Right lobe of liver (tissue), 6 donors: Measurements from ENCODE around the gene PPP6C. TPM values are rescaled to one million over a fixed set of nuclear protein-coding genes. Genes with fewer than 3 reads are reported as not detected.

Source experiments
- ATAC-seq, 4 donors: fragments of 200-7000 bp; cut with Tn5 transposase; one replicate each; pipeline ENCODE4 v1.9.1; 2020; ENCODE audit warnings: mild to moderate bottlenecking in 4 of 4, moderate library complexity in 4 of 4
- DNase-seq, 3 donors: peaks; one replicate each; pipeline ENCODE4 v3.0.0-alpha.2; 2020
- H3K27ac ChIP-seq, 3 donors: fragments of 200-600 bp; one replicate each; pipeline ENCODE4 v1.8.0; 2022
- H3K27me3 ChIP-seq, 2 donors: fragments of 200-600 bp; one replicate each; pipeline ENCODE4 v1.8.0; 2022
- H3K36me3 ChIP-seq, 4 donors: fragments of 200-600 bp; sonication (generic) in 1 of 4; one replicate each; pipeline versions ENCODE4 v1.5.1 to v1.8.0; 2017 to 2022; ENCODE audit warnings: control low read depth in 1 of 4
- H3K4me1 ChIP-seq, 4 donors: fragments of 200-600 bp; sonication (generic) in 1 of 4; one replicate each; pipeline versions ENCODE4 v1.5.1 to v1.8.0; 2017 to 2022; ENCODE audit warnings: control low read depth in 1 of 4
- H3K4me3 ChIP-seq, 3 donors: fragments of 200-600 bp; one replicate each; pipeline ENCODE4 v1.8.0; 2022
- H3K9me3 ChIP-seq, 4 donors: fragments of 200-600 bp; sonication (generic) in 1 of 4; one replicate each; pipeline versions ENCODE4 v1.5.1 to v1.8.0; 2017 to 2022; ENCODE audit warnings: control low read depth in 1 of 4
- POLR2A ChIP-seq: fragments of 450-650 bp; IDR thresholded peaks from one replicate; pipeline ENCODE4 v1.6.1; 2017; ENCODE audit warnings: antibody characterized with exemption, mild to moderate bottlenecking
- WGBS: methylation state at CpG from one replicate; pipeline ENCODE4 v1.1.6; 2018; ENCODE audit warnings: low coverage, low lambda C conversion rate; ENCODE audit not compliant: insufficient coverage; ENCODE audit errors: missing lambda C conversion rate; 5-methylcytosine and 5-hydroxymethylcytosine counted together
- intact Hi-C, 2 donors: fragments of 100-400 bp; cut with DNase I; formaldehyde crosslinking; loops; one replicate each; pipeline versions ENCODE4 v1.11.2 to v1.14.1; 2022
- total RNA-seq, 6 experiments: library from RNA; depleted of rRNA in 2 of 6; stranded (reverse); fragments of >200 nt in 2 of 6; fragmentation: NEBNext Ultra II Directional in 3 of 6; extraction: Animal tissue kit (Norgen Biotek cat#: 25700) in 3 of 6; gene quantifications; one replicate each; pipeline versions ENCODE4 v1.1.0 to v1.2.4, GENCODE V29; 2016 to 2023
- TF ChIP-seq, protein P1 (sequence below), 4 donors: fragments of 200-600 bp in 3 of 4; fragments of 450-650 bp in 1 of 4; IDR thresholded peaks; one replicate each; pipeline versions ENCODE4 v1.5.1 to v1.8.0; 2016 to 2022; ENCODE audit warnings: antibody characterized with exemption in 4 of 4, mild to moderate bottlenecking in 2 of 4
- donor health status: DM: no; HTN: yes; CAD: no.
- donor health status: DM: no; HTN: no; CAD: no.
- donor health status: DM: no; HTN: no; CAD: no.
- donor health status: DM: no; HTN: yes; CAD: no.
- donor health status: DM: no; HTN: yes; CAD: no.

The PPP6C gene
- total RNA-seq, 6 experiments from 2014 or later, result 11.8 to 18.6 (median 15.3) TPM

DNA sequence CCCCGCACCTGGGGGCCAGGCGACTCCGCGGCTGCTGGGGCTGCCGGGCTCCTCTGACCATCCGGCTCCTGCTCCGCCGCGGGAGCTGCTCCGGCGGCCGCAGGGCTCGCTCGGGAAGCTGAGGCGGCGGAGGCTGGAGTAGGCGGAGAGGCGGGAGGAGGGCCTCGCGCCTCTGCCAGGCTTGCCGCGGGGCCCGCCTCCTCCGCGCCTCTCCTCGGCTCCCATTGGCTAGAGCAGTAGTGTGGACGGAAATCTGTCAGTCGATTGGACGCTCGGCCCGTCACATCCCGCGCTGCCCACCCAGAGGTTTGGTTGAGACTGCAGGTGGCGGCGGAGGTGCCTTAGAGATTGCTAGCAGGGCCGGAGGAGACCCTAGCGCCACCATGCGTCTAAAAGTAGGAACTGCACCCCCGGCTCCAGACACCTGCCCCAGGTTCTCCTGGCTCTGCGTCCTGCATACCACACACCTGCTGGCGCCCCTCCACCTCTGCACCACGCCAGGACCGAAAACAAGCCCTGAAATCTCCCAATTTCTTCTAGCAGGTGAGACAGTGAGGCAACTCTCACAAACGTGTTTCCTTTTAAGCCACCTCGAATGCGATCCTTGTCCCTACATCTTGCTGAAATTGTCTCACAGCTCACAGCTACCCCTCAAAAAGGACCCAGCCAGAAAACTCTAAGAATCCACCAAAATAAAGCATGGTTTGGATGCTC lies 46.1 kb downstream of the PPP6C start, which contains the start of gene SCAI:
Gene SCAI (minus strand): TSS at position 152 of the 714 bp plus-strand sequence. CDS start 91 bp downstream, at position 61.
- H3K36me3 ChIP-seq, result no peaks in the 10 kb centered on the region
- TF ChIP-seq, protein P1, sequence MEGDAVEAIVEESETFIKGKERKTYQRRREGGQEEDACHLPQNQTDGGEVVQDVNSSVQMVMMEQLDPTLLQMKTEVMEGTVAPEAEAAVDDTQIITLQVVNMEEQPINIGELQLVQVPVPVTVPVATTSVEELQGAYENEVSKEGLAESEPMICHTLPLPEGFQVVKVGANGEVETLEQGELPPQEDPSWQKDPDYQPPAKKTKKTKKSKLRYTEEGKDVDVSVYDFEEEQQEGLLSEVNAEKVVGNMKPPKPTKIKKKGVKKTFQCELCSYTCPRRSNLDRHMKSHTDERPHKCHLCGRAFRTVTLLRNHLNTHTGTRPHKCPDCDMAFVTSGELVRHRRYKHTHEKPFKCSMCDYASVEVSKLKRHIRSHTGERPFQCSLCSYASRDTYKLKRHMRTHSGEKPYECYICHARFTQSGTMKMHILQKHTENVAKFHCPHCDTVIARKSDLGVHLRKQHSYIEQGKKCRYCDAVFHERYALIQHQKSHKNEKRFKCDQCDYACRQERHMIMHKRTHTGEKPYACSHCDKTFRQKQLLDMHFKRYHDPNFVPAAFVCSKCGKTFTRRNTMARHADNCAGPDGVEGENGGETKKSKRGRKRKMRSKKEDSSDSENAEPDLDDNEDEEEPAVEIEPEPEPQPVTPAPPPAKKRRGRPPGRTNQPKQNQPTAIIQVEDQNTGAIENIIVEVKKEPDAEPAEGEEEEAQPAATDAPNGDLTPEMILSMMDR (IDR thresholded peaks at IDR 0.05), result peak; percentile 99
- TF ChIP-seq POLR2A, result peak; percentile 48
- H3K27ac ChIP-seq, result no peak within 1 kb of the TSS
- peaks cover 0 to 21% (median 2%) of the 10 kb centered on the region in 4 donors for H3K4me1 ChIP-seq
- ATAC-seq (peak; percentile 99 to 100 (median 100)), DNase-seq (peak; percentile 99 to 100 (median 99))
- H3K4me3 ChIP-seq, result peak within 1 kb of the TSS; percentile 54 to 63 (median 54)
- H3K9me3 ChIP-seq, result no peaks in the 10 kb centered on the region
- H3K27me3 ChIP-seq, result no peaks in the 10 kb centered on the region
- 1% methylated on average over 37 of the region's 46 CpGs for WGBS
- intact Hi-C loops, result no loop called here

DNA sequence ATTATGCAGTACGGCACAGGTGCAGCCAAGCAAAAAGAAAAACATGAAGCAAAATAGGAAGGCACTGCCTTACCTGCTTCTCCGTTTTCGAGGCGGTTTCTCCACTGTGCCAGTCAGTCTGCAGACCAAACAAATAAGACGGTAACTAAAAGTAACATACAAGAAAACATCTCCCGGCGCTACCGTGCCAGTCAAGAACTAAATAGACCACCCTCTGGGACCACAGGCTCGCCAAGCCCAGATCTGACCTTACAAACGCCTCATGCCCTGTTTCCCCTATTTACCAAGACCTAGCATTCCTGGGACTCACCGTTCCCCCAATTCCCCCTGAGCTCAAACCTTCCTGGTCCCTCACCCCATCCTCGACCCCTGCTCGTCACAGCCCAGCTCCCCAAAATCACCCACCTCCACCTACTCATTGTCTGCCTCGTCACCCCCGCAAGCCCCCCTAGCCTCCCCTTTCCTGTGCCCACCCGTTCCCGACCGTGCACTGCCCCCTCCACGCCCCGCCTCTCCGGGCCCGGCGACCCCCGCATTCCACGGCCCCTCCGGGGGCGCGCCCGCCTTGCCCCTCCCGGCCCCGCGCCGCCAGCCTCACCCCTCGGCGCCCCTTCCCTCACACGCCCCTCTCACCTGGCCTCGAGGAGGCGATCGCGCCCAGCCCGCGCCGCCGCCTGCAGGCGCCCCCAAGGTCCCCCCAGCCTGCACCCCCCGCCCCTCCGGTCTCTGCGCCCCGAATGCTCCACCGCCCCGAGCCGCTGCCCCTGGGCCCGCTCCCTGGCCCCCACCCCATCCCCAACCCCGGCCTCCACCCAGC lies 46.8 kb downstream of the PPP6C start:
- H3K27me3 ChIP-seq, result no peaks in the 10 kb centered on the region
- H3K9me3 ChIP-seq, result no peaks in the 10 kb centered on the region
- peak overlapping the region; percentile 54 to 63 (median 54) for H3K4me3 ChIP-seq
- no peak for TF ChIP-seq POLR2A
- TF ChIP-seq, protein P1 (IDR thresholded peaks at IDR 0.05), result no peak
- intact Hi-C loops, result no loop called here
- peak in 2 of 3 donors; percentile 49 to 63 for DNase-seq
- H3K36me3 ChIP-seq, result no peaks in the 10 kb centered on the region
- H3K27ac ChIP-seq, result no peak overlapping the region
- H3K4me1 ChIP-seq, result peaks cover 0 to 21% (median 2%) of the 10 kb centered on the region in 4 donors
- 2% methylated on average over 20 of the region's 54 CpGs for WGBS
- ATAC-seq, result no peak

DNA sequence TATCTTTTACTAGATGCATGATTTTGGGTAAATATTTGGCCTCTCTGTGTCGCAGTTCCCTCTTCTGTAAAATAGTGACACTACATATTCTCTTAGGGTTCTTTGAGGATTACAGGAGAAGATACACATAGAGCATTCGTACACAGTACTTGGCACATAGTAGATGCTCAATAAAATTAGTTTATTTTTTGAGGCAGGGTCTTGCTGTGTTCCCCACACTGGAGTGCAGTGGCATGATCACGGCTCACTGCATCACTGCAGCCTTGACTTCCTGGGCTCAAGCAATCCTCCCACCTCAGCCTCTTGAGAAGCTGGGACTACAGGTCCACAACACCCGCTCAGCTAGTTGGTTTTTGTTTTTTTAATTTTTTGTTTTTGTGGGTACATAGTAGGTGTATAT lies 47.9 kb downstream of the PPP6C start:
- H3K9me3 ChIP-seq, result no peaks in the 10 kb centered on the region
- no peak overlapping the region for H3K4me3 ChIP-seq
- no peak overlapping the region for H3K27ac ChIP-seq
- ATAC-seq (no peak), DNase-seq (no peak)
- H3K4me1 ChIP-seq, result peaks cover 0 to 20% (median 2%) of the 10 kb centered on the region in 4 donors
- TF ChIP-seq, protein P1 (IDR thresholded peaks at IDR 0.05), result no peak
- no peak for TF ChIP-seq POLR2A
- H3K36me3 ChIP-seq, result no peaks in the 10 kb centered on the region
- H3K27me3 ChIP-seq, result no peaks in the 10 kb centered on the region
- 72% methylated on average over 4 of the region's 4 CpGs for WGBS
- intact Hi-C loops, result no loop called here

DNA sequence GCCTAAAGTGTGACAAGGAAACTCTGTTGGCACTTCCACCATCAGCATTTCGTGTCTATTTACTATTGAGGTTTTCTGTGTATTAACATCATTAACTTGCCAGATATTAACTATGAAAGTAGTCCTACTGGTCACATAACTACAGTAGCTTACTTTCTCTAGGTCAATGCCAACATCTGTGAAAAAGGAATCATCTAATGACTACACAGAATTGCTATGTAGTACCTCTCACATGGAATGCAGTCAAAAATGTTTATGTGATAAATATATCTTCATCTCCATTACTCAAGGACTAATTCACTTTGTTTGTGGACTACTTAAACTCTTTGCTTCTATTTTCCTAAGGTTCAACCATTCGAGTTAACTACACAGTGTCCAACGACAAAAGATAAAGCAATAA lies 48.4 kb downstream of the PPP6C start:
- ATAC-seq (no peak), DNase-seq (no peak)
- H3K27ac ChIP-seq, result no peak overlapping the region
- WGBS, result 92% methylated on average over 3 of the region's 3 CpGs
- H3K36me3 ChIP-seq, result no peaks in the 10 kb centered on the region
- intact Hi-C loops, result no loop called here
- H3K9me3 ChIP-seq, result no peaks in the 10 kb centered on the region
- TF ChIP-seq, protein P1 (IDR thresholded peaks at IDR 0.05), result no peak
- TF ChIP-seq POLR2A, result no peak
- H3K4me1 ChIP-seq, result peaks cover 0 to 15% (median 2%) of the 10 kb centered on the region in 4 donors
- no peak overlapping the region for H3K4me3 ChIP-seq
- H3K27me3 ChIP-seq, result no peaks in the 10 kb centered on the region
